CD4-positive, alpha-beta T cell treated with Interleukin-17A for 4 hours (primary cell): ENCODE data around the gene RTP5.
"Not testable (repeated sequence)": the region's sequence is repeated elsewhere in the genome, so short reads cannot be mapped to it uniquely, and the experiment has no call there.

Source experiments
- DNase-seq: peaks from one replicate; pipeline ENCODE4 v3.0.0-alpha.2; 2020; ENCODE audit warnings: mixed read lengths

RTP5 gene

GRCh38 chr2:241871538-241872312, 2.2 kb downstream of the RTP5 start:
- DNase-seq = no peak

- no peak for DNase-seq
Measured at GRCh38 chr2:241872313-241872642, 2.7 kb downstream of the RTP5 start.

GRCh38 chr2:241873081-241873802, 3.7 kb downstream of the RTP5 start:
- DNase-seq = no peak

GRCh38 chr2:241873803-241874110, 4.2 kb downstream of the RTP5 start:
- DNase-seq = no peak

- no peak for DNase-seq
Measured at GRCh38 chr2:241874277-241874925, 4.9 kb downstream of the RTP5 start.

- not testable (repeated sequence) for DNase-seq
Measured at GRCh38 chr2:241875754-241876527, 6.4 kb downstream of the RTP5 start.

- no peak for DNase-seq
Measured at GRCh38 chr2:241876528-241877196, 7.1 kb downstream of the RTP5 start.

GRCh38 chr2:241877197-241877685, 7.7 kb downstream of the RTP5 start:
- DNase-seq = no peak

GRCh38 chr2:241877989-241878970, 8.8 kb downstream of the RTP5 start:
- DNase-seq = peak; percentile 84

GRCh38 chr2:241879326-241879725, 9.8 kb downstream of the RTP5 start:
- no peak for DNase-seq

- no peak for DNase-seq
Measured at GRCh38 chr2:241880311-241881073, 11.0 kb downstream of the RTP5 start.

- DNase-seq = peak; percentile 38
Measured at GRCh38 chr2:241882091-241882625, 12.6 kb downstream of the RTP5 start.

- no peak for DNase-seq
Measured at GRCh38 chr2:241884951-241885290, 15.4 kb downstream of the RTP5 start.

- DNase-seq = no peak
Measured at GRCh38 chr2:241885291-241885945, 15.9 kb downstream of the RTP5 start.

GRCh38 chr2:241885946-241886643, 16.6 kb downstream of the RTP5 start:
- no peak for DNase-seq

- DNase-seq = no peak
Measured at GRCh38 chr2:241886840-241887447, 17.4 kb downstream of the RTP5 start.

GRCh38 chr2:241887806-241888522, 18.4 kb downstream of the RTP5 start:
- no peak for DNase-seq

- no peak for DNase-seq
Measured at GRCh38 chr2:241888641-241889040, 19.1 kb downstream of the RTP5 start.
